Prostate gland (tissue), 2 donors: ENCODE data around the gene RBM45.

Experiments
- POLR2A ChIP-seq: fragments of 450-650 bp; IDR thresholded peaks from one replicate; pipeline ENCODE4 v1.6.1; 2016; ENCODE audit warnings: antibody characterized with exemption, mild to moderate bottlenecking
- POLR2AphosphoS5 ChIP-seq: sonication (generic); formaldehyde crosslinking; IDR thresholded peaks from one replicate; pipeline ENCODE4 v1.6.1; 2017; ENCODE audit warnings: antibody characterized with exemption
- TF ChIP-seq, protein P1 (sequence below), 4 experiments: fragments of 200-600 bp in 2 of 4; fragments of 450-650 bp in 2 of 4; sonication (generic) in 2 of 4; IDR thresholded peaks; 1 replicate in 3 of 4; 2 replicates in 1 of 4; pipeline ENCODE4 v1.5.1; 2016 to 2019; ENCODE audit warnings: antibody characterized with exemption in 4 of 4, mild to moderate bottlenecking in 2 of 4, moderate library complexity in 2 of 4

DNA sequence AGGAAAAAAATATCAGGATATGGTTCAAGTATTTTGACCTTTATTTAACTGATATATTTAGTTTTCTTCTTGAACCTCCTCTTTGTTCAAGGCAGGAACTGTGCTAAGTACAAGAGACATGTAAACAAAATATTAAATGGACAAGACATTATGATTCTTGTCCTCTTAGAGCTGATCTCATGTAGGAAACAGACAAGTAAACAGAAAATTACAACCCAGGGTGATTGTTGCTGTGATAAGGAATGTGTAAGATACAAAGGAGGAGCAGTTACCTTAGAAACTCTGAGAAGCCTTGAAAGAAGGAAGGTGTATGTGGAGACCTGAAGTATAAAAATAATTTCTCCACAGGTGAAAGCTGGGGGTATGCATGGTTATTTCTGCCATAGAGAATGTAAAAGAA lies 12.9 kb downstream of the RBM45 start:
- TF ChIP-seq, protein P1, sequence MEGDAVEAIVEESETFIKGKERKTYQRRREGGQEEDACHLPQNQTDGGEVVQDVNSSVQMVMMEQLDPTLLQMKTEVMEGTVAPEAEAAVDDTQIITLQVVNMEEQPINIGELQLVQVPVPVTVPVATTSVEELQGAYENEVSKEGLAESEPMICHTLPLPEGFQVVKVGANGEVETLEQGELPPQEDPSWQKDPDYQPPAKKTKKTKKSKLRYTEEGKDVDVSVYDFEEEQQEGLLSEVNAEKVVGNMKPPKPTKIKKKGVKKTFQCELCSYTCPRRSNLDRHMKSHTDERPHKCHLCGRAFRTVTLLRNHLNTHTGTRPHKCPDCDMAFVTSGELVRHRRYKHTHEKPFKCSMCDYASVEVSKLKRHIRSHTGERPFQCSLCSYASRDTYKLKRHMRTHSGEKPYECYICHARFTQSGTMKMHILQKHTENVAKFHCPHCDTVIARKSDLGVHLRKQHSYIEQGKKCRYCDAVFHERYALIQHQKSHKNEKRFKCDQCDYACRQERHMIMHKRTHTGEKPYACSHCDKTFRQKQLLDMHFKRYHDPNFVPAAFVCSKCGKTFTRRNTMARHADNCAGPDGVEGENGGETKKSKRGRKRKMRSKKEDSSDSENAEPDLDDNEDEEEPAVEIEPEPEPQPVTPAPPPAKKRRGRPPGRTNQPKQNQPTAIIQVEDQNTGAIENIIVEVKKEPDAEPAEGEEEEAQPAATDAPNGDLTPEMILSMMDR (IDR thresholded peaks at IDR 0.05): no peak
- TF ChIP-seq POLR2AphosphoS5 (peak; percentile 23), POLR2A (no peak)
